Measurements from ENCODE around the gene CSMD2.

The CSMD2 gene

GRCh38 chr1:33562563-33562962 lies 602.5 kb downstream of the CSMD2 start:
- 94% methylated on average over 3 of the region's 4 CpGs for WGBS

DNA sequence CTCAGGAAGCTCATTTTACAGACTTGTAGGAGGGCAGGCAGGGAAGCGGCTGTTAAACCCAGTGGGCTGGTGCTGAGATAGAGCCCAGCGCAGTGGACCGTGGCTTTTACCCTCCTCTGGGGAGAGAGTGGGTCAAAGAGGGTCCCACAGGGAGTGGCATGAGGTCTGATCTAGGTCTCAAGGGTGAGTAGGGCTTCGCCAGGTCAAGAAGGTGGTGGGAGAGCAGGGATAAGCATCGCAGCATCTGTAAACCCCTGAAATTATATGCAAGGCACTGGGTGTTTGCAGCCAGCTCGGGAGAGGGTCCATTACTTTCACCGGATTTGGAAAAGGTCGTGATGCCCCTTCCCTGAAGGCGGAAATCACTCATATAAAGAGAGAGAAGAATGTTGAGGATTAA lies 603.5 kb downstream of the CSMD2 start:
- no peak overlapping the region for H3K27ac ChIP-seq (ENCODE audit: low read depth, low read length)
- H3K4me3 ChIP-seq (ENCODE audit: low read length), result no peak overlapping the region
- no peaks in the 10 kb centered on the region for H3K36me3 ChIP-seq (ENCODE audit: insufficient read depth, low read length)
- 95% methylated on average over 9 of the region's 9 CpGs for WGBS
- no peaks in the 10 kb centered on the region for H3K4me1 ChIP-seq (ENCODE audit: insufficient read depth, low read length)
- no peaks in the 10 kb centered on the region for H3K9me3 ChIP-seq (ENCODE audit: insufficient read depth, low read depth, low read length)
- H3K27me3 ChIP-seq (ENCODE audit: insufficient read depth, low read length), result no peaks in the 10 kb centered on the region
- no peak overlapping the region for H3K9ac ChIP-seq (ENCODE audit: low read depth, low read length)

More at GRCh38 chr1:33562563-33562962, 602.5 kb downstream of the CSMD2 start:
- Histone ChIP-seq H3K9ac (ENCODE audit: low read depth, low read length) (no peak overlapping the region), H3K4me3 (ENCODE audit: low read length) (no peak overlapping the region), H3K27me3 (ENCODE audit: insufficient read depth, low read length) (no peaks in the 10 kb centered on the region), H3K36me3 (ENCODE audit: insufficient read depth, low read length) (no peaks in the 10 kb centered on the region), H3K27ac (ENCODE audit: low read depth, low read length) (no peak overlapping the region), H3K9me3 (ENCODE audit: insufficient read depth, low read depth, low read length) (no peaks in the 10 kb centered on the region), H3K4me1 (ENCODE audit: insufficient read depth, low read length) (no peaks in the 10 kb centered on the region)

- Histone ChIP-seq H3K9me3 (ENCODE audit: insufficient read depth, low read depth, low read length) (no peaks in the 10 kb centered on the region), H3K4me3 (ENCODE audit: low read length) (no peak overlapping the region), H3K27me3 (ENCODE audit: insufficient read depth, low read length) (no peaks in the 10 kb centered on the region), H3K4me1 (ENCODE audit: insufficient read depth, low read length) (no peaks in the 10 kb centered on the region), H3K36me3 (ENCODE audit: insufficient read depth, low read length) (no peaks in the 10 kb centered on the region), H3K27ac (ENCODE audit: low read depth, low read length) (no peak overlapping the region), H3K9ac (ENCODE audit: low read depth, low read length) (no peak overlapping the region)
- 95% methylated on average over 3 of the region's 3 CpGs for WGBS
Observed at GRCh38 chr1:33560680-33561079, 604.4 kb downstream of the CSMD2 start.

DNA sequence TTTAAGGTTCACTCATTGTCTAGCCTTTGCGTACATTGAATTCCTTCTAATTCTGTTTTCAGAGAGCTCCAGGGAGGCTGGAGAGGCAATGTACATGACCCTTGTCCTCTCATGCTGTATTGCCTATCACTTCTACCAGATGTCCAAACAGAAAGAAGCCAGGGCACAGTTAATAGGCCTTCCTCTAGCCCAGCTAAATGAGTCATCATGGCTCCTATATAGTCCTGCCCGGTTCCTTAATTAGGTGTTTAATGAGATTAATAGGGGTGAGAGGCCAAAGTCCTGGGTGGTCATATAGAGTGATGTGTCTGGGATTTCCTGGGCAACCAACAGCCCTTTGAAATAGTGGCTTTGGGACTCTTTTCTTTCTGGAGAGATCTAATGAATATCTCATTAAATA lies 616.3 kb downstream of the CSMD2 start:
- Histone ChIP-seq H3K4me3 (ENCODE audit: low read length) (no peak overlapping the region), H3K4me1 (ENCODE audit: insufficient read depth, low read length) (no peaks in the 10 kb centered on the region), H3K36me3 (ENCODE audit: insufficient read depth, low read length) (0 out of 2 replicates have a peak, but pooled peaks cover 4% of the 10 kb centered on the region), H3K9me3 (ENCODE audit: insufficient read depth, low read depth, low read length) (peaks cover 31% of the 10 kb centered on the region), H3K27me3 (ENCODE audit: insufficient read depth, low read length) (no peaks in the 10 kb centered on the region), H3K9ac (ENCODE audit: low read depth, low read length) (no peak overlapping the region), H3K27ac (ENCODE audit: low read depth, low read length) (no peak overlapping the region)
- WGBS, result 89% methylated on average over 2 of the region's 2 CpGs

- H3K9ac ChIP-seq (ENCODE audit: low read depth, low read length), result no peak overlapping the region
- 85% methylated on average over 2 of the region's 2 CpGs for WGBS
- H3K36me3 ChIP-seq (ENCODE audit: insufficient read depth, low read length), result 0 out of 2 replicates have a peak, but pooled peaks cover 4% of the 10 kb centered on the region
- no peak overlapping the region for H3K27ac ChIP-seq (ENCODE audit: low read depth, low read length)
- H3K27me3 ChIP-seq (ENCODE audit: insufficient read depth, low read length), result no peaks in the 10 kb centered on the region
- H3K9me3 ChIP-seq (ENCODE audit: insufficient read depth, low read depth, low read length), result peaks cover 31% of the 10 kb centered on the region
- no peak overlapping the region for H3K4me3 ChIP-seq (ENCODE audit: low read length)
- H3K4me1 ChIP-seq (ENCODE audit: insufficient read depth, low read length), result no peaks in the 10 kb centered on the region
Observed at GRCh38 chr1:33548319-33548718, 616.7 kb downstream of the CSMD2 start.

GRCh38 chr1:33547576-33547975 lies 617.5 kb downstream of the CSMD2 start:
- H3K9me3 ChIP-seq (ENCODE audit: insufficient read depth, low read depth, low read length), result peaks cover 31% of the 10 kb centered on the region
- 87% methylated on average over 3 of the region's 3 CpGs for WGBS

GRCh38 chr1:33541966-33542365 lies 623.1 kb downstream of the CSMD2 start:
- Histone ChIP-seq H3K4me1 (ENCODE audit: insufficient read depth, low read length) (no peaks in the 10 kb centered on the region), H3K4me3 (ENCODE audit: low read length) (no peak overlapping the region), H3K27me3 (ENCODE audit: insufficient read depth, low read length) (no peaks in the 10 kb centered on the region), H3K36me3 (ENCODE audit: insufficient read depth, low read length) (no peaks in the 10 kb centered on the region; the same call in 1 of the 2 replicates), H3K9me3 (ENCODE audit: insufficient read depth, low read depth, low read length) (no peaks in the 10 kb centered on the region), H3K9ac (ENCODE audit: low read depth, low read length) (no peak overlapping the region), H3K27ac (ENCODE audit: low read depth, low read length) (no peak overlapping the region)
- 96% methylated on average over 6 of the region's 6 CpGs for WGBS

More at GRCh38 chr1:33547576-33547975, 617.5 kb downstream of the CSMD2 start:
- Histone ChIP-seq H3K27ac (ENCODE audit: low read depth, low read length) (no peak overlapping the region), H3K36me3 (ENCODE audit: insufficient read depth, low read length) (peaks cover 4% of the 10 kb centered on the region; the same call in 1 of the 2 replicates), H3K9ac (ENCODE audit: low read depth, low read length) (no peak overlapping the region), H3K27me3 (ENCODE audit: insufficient read depth, low read length) (no peaks in the 10 kb centered on the region), H3K4me1 (ENCODE audit: insufficient read depth, low read length) (no peaks in the 10 kb centered on the region), H3K4me3 (ENCODE audit: low read length) (no peak overlapping the region)

DNA sequence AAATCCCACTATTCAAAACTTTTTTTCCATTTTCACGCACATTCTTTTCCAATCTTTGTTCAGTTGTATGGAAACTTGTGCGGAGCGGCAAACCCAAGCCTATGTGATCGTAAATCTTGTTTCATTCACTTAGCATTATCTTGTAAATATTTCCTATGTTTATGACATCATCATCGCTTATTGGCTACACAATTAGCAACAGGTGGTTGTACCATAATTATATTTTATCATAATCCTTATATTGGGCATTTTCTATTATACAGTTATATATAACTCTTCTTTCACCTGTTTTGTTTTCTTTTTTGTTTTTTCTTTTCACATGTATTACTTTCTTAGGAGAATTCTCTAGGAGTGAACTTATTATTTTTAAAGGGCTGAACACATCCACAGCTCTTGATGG lies 627.1 kb downstream of the CSMD2 start:
- Histone ChIP-seq H3K4me1 (ENCODE audit: insufficient read depth, low read length) (no peaks in the 10 kb centered on the region), H3K9ac (ENCODE audit: low read depth, low read length) (no peak overlapping the region), H3K36me3 (ENCODE audit: insufficient read depth, low read length) (no peaks in the 10 kb centered on the region), H3K4me3 (ENCODE audit: low read length) (no peak overlapping the region), H3K27ac (ENCODE audit: low read depth, low read length) (no peak overlapping the region), H3K27me3 (ENCODE audit: insufficient read depth, low read length) (no peaks in the 10 kb centered on the region), H3K9me3 (ENCODE audit: insufficient read depth, low read depth, low read length) (no peaks in the 10 kb centered on the region)
- WGBS, result 100% methylated on average over 4 of the region's 5 CpGs

- H3K4me1 ChIP-seq (ENCODE audit: insufficient read depth, low read length), result no peaks in the 10 kb centered on the region
- H3K36me3 ChIP-seq (ENCODE audit: insufficient read depth, low read length), result no peaks in the 10 kb centered on the region
- WGBS, result 90% methylated on average over 1 of the region's 2 CpGs
- no peaks in the 10 kb centered on the region for H3K9me3 ChIP-seq (ENCODE audit: insufficient read depth, low read depth, low read length)
- no peak overlapping the region for H3K27ac ChIP-seq (ENCODE audit: low read depth, low read length)
- no peak overlapping the region for H3K4me3 ChIP-seq (ENCODE audit: low read length)
- no peak overlapping the region for H3K9ac ChIP-seq (ENCODE audit: low read depth, low read length)
- no peaks in the 10 kb centered on the region for H3K27me3 ChIP-seq (ENCODE audit: insufficient read depth, low read length)
Observed at GRCh38 chr1:33535334-33535733, 629.7 kb downstream of the CSMD2 start.

DNA sequence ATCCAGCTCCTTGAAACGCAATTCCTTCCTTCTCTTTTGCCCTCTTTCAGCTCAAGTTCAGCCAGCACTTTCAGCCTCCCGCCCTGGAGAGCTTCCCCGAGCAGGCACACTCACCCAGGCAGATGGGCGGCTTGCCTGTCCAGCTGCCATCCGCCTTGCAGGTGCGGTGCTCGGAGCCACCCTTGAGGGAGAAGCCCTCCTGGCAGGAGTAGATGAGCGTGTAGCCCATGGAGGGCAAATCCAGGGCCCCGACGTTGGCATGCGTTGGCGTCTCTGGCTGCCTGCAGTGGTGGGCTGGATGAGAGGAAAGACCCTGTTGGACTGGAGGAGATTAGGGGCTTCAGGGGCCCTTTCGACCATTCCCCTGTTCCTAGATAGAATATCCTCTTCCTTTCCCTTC lies 632.1 kb downstream of the CSMD2 start:
- Histone ChIP-seq H3K4me1 (ENCODE audit: insufficient read depth, low read length) (no peaks in the 10 kb centered on the region), H3K36me3 (ENCODE audit: insufficient read depth, low read length) (no peaks in the 10 kb centered on the region), H3K27me3 (ENCODE audit: insufficient read depth, low read length) (no peaks in the 10 kb centered on the region), H3K27ac (ENCODE audit: low read depth, low read length) (no peak overlapping the region), H3K4me3 (ENCODE audit: low read length) (no peak overlapping the region), H3K9ac (ENCODE audit: low read depth, low read length) (no peak overlapping the region), H3K9me3 (ENCODE audit: insufficient read depth, low read depth, low read length) (no peaks in the 10 kb centered on the region)
- 93% methylated on average over 13 of the region's 13 CpGs for WGBS

DNA sequence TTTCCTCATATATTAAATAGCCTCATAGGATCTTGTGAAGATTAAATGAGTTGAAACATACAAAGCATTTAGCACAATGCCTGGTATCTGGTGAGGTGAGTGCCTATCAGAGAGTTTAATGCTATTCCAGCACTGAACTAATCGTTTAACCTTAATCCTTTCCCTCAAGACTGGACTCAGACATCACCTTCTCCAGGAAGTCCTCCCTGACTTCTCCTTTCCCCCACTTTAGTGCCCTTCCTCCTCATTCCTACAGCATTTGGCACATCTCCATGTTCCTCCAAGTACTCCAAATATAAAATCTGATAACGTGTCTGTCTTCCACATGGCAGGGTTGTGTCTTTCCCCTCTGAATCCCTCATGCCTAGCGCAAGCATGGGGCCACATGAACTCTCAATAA lies 632.8 kb downstream of the CSMD2 start:
- H3K4me1 ChIP-seq (ENCODE audit: insufficient read depth, low read length), result no peaks in the 10 kb centered on the region
- H3K9me3 ChIP-seq (ENCODE audit: insufficient read depth, low read depth, low read length), result no peaks in the 10 kb centered on the region
- no peak overlapping the region for H3K9ac ChIP-seq (ENCODE audit: low read depth, low read length)
- H3K27me3 ChIP-seq (ENCODE audit: insufficient read depth, low read length), result no peaks in the 10 kb centered on the region
- H3K36me3 ChIP-seq (ENCODE audit: insufficient read depth, low read length), result no peaks in the 10 kb centered on the region
- no peak overlapping the region for H3K27ac ChIP-seq (ENCODE audit: low read depth, low read length)
- WGBS, result 93% methylated on average over 3 of the region's 3 CpGs
- H3K4me3 ChIP-seq (ENCODE audit: low read length), result no peak overlapping the region

GRCh38 chr1:33529957-33530356 lies 635.1 kb downstream of the CSMD2 start:
- H3K4me3 ChIP-seq (ENCODE audit: low read length), result no peak overlapping the region
- no peaks in the 10 kb centered on the region for H3K27me3 ChIP-seq (ENCODE audit: insufficient read depth, low read length)
- H3K9ac ChIP-seq (ENCODE audit: low read depth, low read length), result no peak overlapping the region
- no peaks in the 10 kb centered on the region for H3K9me3 ChIP-seq (ENCODE audit: insufficient read depth, low read depth, low read length)
- no peaks in the 10 kb centered on the region for H3K4me1 ChIP-seq (ENCODE audit: insufficient read depth, low read length)
- H3K27ac ChIP-seq (ENCODE audit: low read depth, low read length), result no peak overlapping the region
- WGBS, result 75% methylated on average over 1 of the region's 1 CpG
- H3K36me3 ChIP-seq (ENCODE audit: insufficient read depth, low read length), result no peaks in the 10 kb centered on the region; the same call in 1 of the 2 replicates

All from HUES64 (cell line).